ENCODE measurements around the gene CFAP99. TPM values are rescaled to one million over a fixed set of nuclear protein-coding genes. Genes with fewer than 3 reads are reported as not detected.
A peak's percentile ranks its signal among the peaks of the same experiment; 100 is the strongest.

CFAP99 gene
- total and polyA plus RNA-seq, 2 experiments from 2014 or later, result not detected

GRCh38 chr4:2401610-2401983 is 17.2 kb upstream of the CFAP99 start:
- no peak overlapping the region for H3K27ac Mint-ChIP-seq
- Histone ChIP-seq H2AFZ (peak overlapping the region; percentile 63), H3K27ac (ENCODE audit: low read depth) (no peak overlapping the region)

GRCh38 chr4:2402048-2402842 is 16.5 kb upstream of the CFAP99 start:
- H3K4me3 ChIP-seq, result peak overlapping the region; percentile 46
- peaks cover 29% of the 10 kb centered on the region for H3K4me1 Mint-ChIP-seq

More at GRCh38 chr4:2401610-2401983, 17.2 kb upstream of the CFAP99 start:
- DNase-seq (ENCODE audit: low spot score), result no peak
- H3K4me2 ChIP-seq, result peak overlapping the region; percentile 78
- Mint-ChIP-seq H3K27me3 (ENCODE audit: insufficient read depth, low read depth, poor library complexity) (peaks cover 18% of the 10 kb centered on the region), H3K4me3 (peak overlapping the region; percentile 61), H3K36me3 (ENCODE audit: low read depth) (no peaks in the 10 kb centered on the region), H3K9me3 (no peaks in the 10 kb centered on the region), H3K4me1 (peaks cover 23% of the 10 kb centered on the region)
- no peaks in the 10 kb centered on the region for H3K27me3 ChIP-seq (ENCODE audit: insufficient read depth)
- no peaks in the 10 kb centered on the region for H3K36me3 ChIP-seq (ENCODE audit: insufficient read depth)
- H3K9me2 ChIP-seq (ENCODE audit: insufficient read depth), result no peaks in the 10 kb centered on the region
- no peaks in the 10 kb centered on the region for H3K79me2 ChIP-seq (replicated peaks; ENCODE audit: insufficient read depth)
- TF ChIP-seq ETS1 (IDR thresholded peaks at IDR 0.05), result no peak
- ATAC-seq, result no peak
- peak overlapping the region; percentile 46 for H3K4me3 ChIP-seq
- no peaks in the 10 kb centered on the region; the same call in 1 of the 2 replicates for H4K20me1 ChIP-seq (replicated peaks; ENCODE audit: insufficient read depth)
- no peaks in the 10 kb centered on the region for H3F3A ChIP-seq (replicated peaks; ENCODE audit: low read depth)
- peaks cover 17% of the 10 kb centered on the region for H3K4me1 ChIP-seq (ENCODE audit: insufficient read depth)

More at GRCh38 chr4:2402048-2402842, 16.5 kb upstream of the CFAP99 start:
- Mint-ChIP-seq H3K9me3 (no peaks in the 10 kb centered on the region), H3K36me3 (ENCODE audit: low read depth) (no peaks in the 10 kb centered on the region; the same call in 2 of the 3 replicates), H3K27ac (no peak overlapping the region), H3K27me3 (ENCODE audit: insufficient read depth, low read depth, poor library complexity) (peaks cover 21% of the 10 kb centered on the region), H3K4me3 (peak overlapping the region; percentile 61)
- TF ChIP-seq STAT1 (IDR thresholded peaks at IDR 0.05; ENCODE audit: unreplicated experiment) (no peak), CTCF (conservative IDR thresholded peaks at IDR 0.05; ENCODE audit: low read depth in 2 of 2) (0 out of 4 replicates have a peak, but pooled peaks of 1 of the 2 experiments have one; percentile 7)
- Histone ChIP-seq H3F3A (replicated peaks; ENCODE audit: low read depth) (no peaks in the 10 kb centered on the region), H3K9me2 (ENCODE audit: insufficient read depth) (no peaks in the 10 kb centered on the region), H3K27ac (ENCODE audit: low read depth) (no peak overlapping the region), H3K4me1 (ENCODE audit: insufficient read depth) (peaks cover 21% of the 10 kb centered on the region), H3K4me2 (peak overlapping the region; percentile 78), H3K79me2 (replicated peaks; ENCODE audit: insufficient read depth) (no peaks in the 10 kb centered on the region), H3K27me3 (ENCODE audit: insufficient read depth) (no peaks in the 10 kb centered on the region), H3K36me3 (ENCODE audit: insufficient read depth) (no peaks in the 10 kb centered on the region), H2AFZ (peak overlapping the region; percentile 63), H4K20me1 (replicated peaks; ENCODE audit: insufficient read depth) (no peaks in the 10 kb centered on the region; the same call in 1 of the 2 replicates)
- peak; percentile 75 for DNase-seq (ENCODE audit: low spot score)
- peak; percentile 87 for ATAC-seq

Measured in GM23338 (cell line).